AG04449 (cell line): ENCODE data around the gene FZD1.

ENCODE experiments used
- CTCF ChIA-PET: fragments of 350-600 bp; formaldehyde crosslinking; extraction: SDS; loops from one replicate; lab custom pipeline; 2021; ENCODE audit warnings: antibody characterized with exemption; lab: Yijun Ruan, JAX
- POLR2A ChIA-PET: fragments of 400-600, 350-600 bp; formaldehyde crosslinking; extraction: SDS; loops from one replicate; lab custom pipeline; 2020; ENCODE audit warnings: antibody characterized with exemption, inconsistent platforms; lab: Yijun Ruan, JAX
- DNase-seq: peaks from one replicate; pipeline ENCODE4 v3.0.0-alpha.2; 2010; ENCODE audit warnings: low read depth, low spot score
- H3K4me3 ChIP-seq: 2 replicates; pipeline ENCODE4 v1.5.1; 2011; ENCODE audit warnings: low read depth, mild to moderate bottlenecking, control low read depth, low read length
- CTCF ChIP-seq: IDR thresholded peaks from one replicate; pipeline ENCODE4 v1.5.1; 2011; ENCODE audit warnings: mild to moderate bottlenecking, moderate library complexity, low read length, control low read depth, inconsistent platforms; ENCODE audit not compliant: insufficient read depth; ENCODE audit errors: missing control alignments

FZD1 gene

GRCh38 chr7:91266067-91266688 is 1.9 kb downstream of the FZD1 start:
- TF ChIP-seq CTCF: no peak
- CTCF ChIA-PET: interaction anchor here (0.9 to 3.6 kb wide), 5 partner anchors 19 to 518 kb away, joined by 3 to 15 read pairs (median 8); no protein-coding TSS in a partner anchor
- peak overlapping the region; percentile 75 for H3K4me3 ChIP-seq
- DNase-seq: no peak
- POLR2A ChIA-PET: no interaction called here

GRCh38 chr7:91266689-91267090 is 2.5 kb downstream of the FZD1 start:
- DNase-seq: no peak
- H3K4me3 ChIP-seq: peak overlapping the region; percentile 75
- ChIA-PET CTCF (interaction anchor here (1.4 to 3.6 kb wide), 5 partner anchors 20 to 184 kb away, joined by 3 to 15 read pairs (median 8); no protein-coding TSS in a partner anchor), POLR2A (no interaction called here)
- TF ChIP-seq CTCF: no peak

GRCh38 chr7:91267171-91267955 is 3.1 kb downstream of the FZD1 start:
- no peak for TF ChIP-seq CTCF
- peak overlapping the region; percentile 75 for H3K4me3 ChIP-seq
- ChIA-PET CTCF (interaction anchor here (0.8 to 3.6 kb wide), 8 partner anchors 20 to 516 kb away, joined by 3 to 15 read pairs (median 4); no protein-coding TSS in a partner anchor), POLR2A (interaction anchor here (0.6 to 1.1 kb wide), 2 partner anchors 85 to 99 kb away, joined by 3 to 4 read pairs; no protein-coding TSS in a partner anchor)
- no peak for DNase-seq

GRCh38 chr7:91270372-91270771 is 6.1 kb downstream of the FZD1 start:
- ChIA-PET POLR2A (no interaction called here), CTCF (interaction anchor here (1.0 to 1.3 kb wide), 2 partner anchors 181 to 187 kb away, joined by 3 to 5 read pairs; no protein-coding TSS in a partner anchor)
- TF ChIP-seq CTCF: no peak
- H3K4me3 ChIP-seq: no peak overlapping the region
- no peak for DNase-seq

GRCh38 chr7:91276909-91277308 is 12.7 kb downstream of the FZD1 start:
- no peak for TF ChIP-seq CTCF
- no peak overlapping the region for H3K4me3 ChIP-seq
- CTCF ChIA-PET: interaction anchor here (0.8 kb wide), 1 partner anchor 12 kb away, joined by 3 read pairs; no protein-coding TSS in a partner anchor
- POLR2A ChIA-PET: no interaction called here
- no peak for DNase-seq

GRCh38 chr7:91280185-91280584 is 16.0 kb downstream of the FZD1 start:
- DNase-seq: no peak
- TF ChIP-seq CTCF: no peak
- POLR2A ChIA-PET: no interaction called here
- no peak overlapping the region for H3K4me3 ChIP-seq
- CTCF ChIA-PET: interaction anchor here (1.2 to 1.3 kb wide), 2 partner anchors 198 to 684 kb away, joined by 3 to 4 read pairs; partner anchors contain the start of gene CDK14
